HG03039 (cell line): ENCODE data around the gene RUFY4.

ENCODE experiments used
- ATAC-seq: cut with Tn5 transposase; IDR thresholded peaks from one replicate; pipeline ENCODE4 v1.9.1; 2021; ENCODE audit warnings: mild to moderate bottlenecking, moderate library complexity; ENCODE audit not compliant: unreplicated experiment

RUFY4 gene

GRCh38 chr2:218060118-218060517 is 8.9 kb upstream of the RUFY4 start:
- no peak for ATAC-seq

- no peak for ATAC-seq
Measured at GRCh38 chr2:218060950-218061660, 7.9 kb upstream of the RUFY4 start.

- peak; percentile 69 for ATAC-seq
Measured at GRCh38 chr2:218063486-218063885, 5.6 kb upstream of the RUFY4 start.

- ATAC-seq = no peak
Measured at GRCh38 chr2:218063896-218064295, 5.2 kb upstream of the RUFY4 start.

- no peak for ATAC-seq
Measured at GRCh38 chr2:218065239-218066006, 3.6 kb upstream of the RUFY4 start.

GRCh38 chr2:218066926-218067515 is 2.0 kb upstream of the RUFY4 start:
- ATAC-seq = no peak

GRCh38 chr2:218067523-218067922 is 1.5 kb upstream of the RUFY4 start:
- no peak for ATAC-seq

- no peak for ATAC-seq
Measured at GRCh38 chr2:218069606-218070300, 700 bp downstream of the RUFY4 start.

- no peak for ATAC-seq
Measured at GRCh38 chr2:218070587-218070986, 1.5 kb downstream of the RUFY4 start.

GRCh38 chr2:218071218-218071937 is 2.3 kb downstream of the RUFY4 start:
- no peak for ATAC-seq

- no peak for ATAC-seq
Measured at GRCh38 chr2:218072002-218072401, 2.9 kb downstream of the RUFY4 start.

GRCh38 chr2:218072478-218073024 is 3.5 kb downstream of the RUFY4 start:
- no peak for ATAC-seq

GRCh38 chr2:218073185-218073584 is 4.1 kb downstream of the RUFY4 start:
- no peak for ATAC-seq

GRCh38 chr2:218074031-218074430 is 5.0 kb downstream of the RUFY4 start:
- ATAC-seq = no peak

- ATAC-seq = no peak
Measured at GRCh38 chr2:218075975-218076811, 7.1 kb downstream of the RUFY4 start.

GRCh38 chr2:218077464-218078216 is 8.6 kb downstream of the RUFY4 start:
- no peak for ATAC-seq

GRCh38 chr2:218079943-218080913 is 11.2 kb downstream of the RUFY4 start:
- no peak for ATAC-seq

- ATAC-seq = peak; percentile 84
Measured at GRCh38 chr2:218081063-218081462, 12.0 kb downstream of the RUFY4 start.
